Prostate gland (tissue), 2 donors: ENCODE results near the gene MECR.

ENCODE experiments used
- POLR2A ChIP-seq: fragments of 450-650 bp; IDR thresholded peaks from one replicate; pipeline ENCODE4 v1.6.1; 2016; ENCODE audit warnings: antibody characterized with exemption, mild to moderate bottlenecking
- POLR2AphosphoS5 ChIP-seq: sonication (generic); formaldehyde crosslinking; IDR thresholded peaks from one replicate; pipeline ENCODE4 v1.6.1; 2017; ENCODE audit warnings: antibody characterized with exemption
- TF ChIP-seq, protein P1 (sequence below), 4 experiments: fragments of 200-600 bp in 2 of 4; fragments of 450-650 bp in 2 of 4; sonication (generic) in 2 of 4; IDR thresholded peaks; 1 replicate in 3 of 4; 2 replicates in 1 of 4; pipeline ENCODE4 v1.5.1; 2016 to 2019; ENCODE audit warnings: antibody characterized with exemption in 4 of 4, mild to moderate bottlenecking in 2 of 4, moderate library complexity in 2 of 4

DNA sequence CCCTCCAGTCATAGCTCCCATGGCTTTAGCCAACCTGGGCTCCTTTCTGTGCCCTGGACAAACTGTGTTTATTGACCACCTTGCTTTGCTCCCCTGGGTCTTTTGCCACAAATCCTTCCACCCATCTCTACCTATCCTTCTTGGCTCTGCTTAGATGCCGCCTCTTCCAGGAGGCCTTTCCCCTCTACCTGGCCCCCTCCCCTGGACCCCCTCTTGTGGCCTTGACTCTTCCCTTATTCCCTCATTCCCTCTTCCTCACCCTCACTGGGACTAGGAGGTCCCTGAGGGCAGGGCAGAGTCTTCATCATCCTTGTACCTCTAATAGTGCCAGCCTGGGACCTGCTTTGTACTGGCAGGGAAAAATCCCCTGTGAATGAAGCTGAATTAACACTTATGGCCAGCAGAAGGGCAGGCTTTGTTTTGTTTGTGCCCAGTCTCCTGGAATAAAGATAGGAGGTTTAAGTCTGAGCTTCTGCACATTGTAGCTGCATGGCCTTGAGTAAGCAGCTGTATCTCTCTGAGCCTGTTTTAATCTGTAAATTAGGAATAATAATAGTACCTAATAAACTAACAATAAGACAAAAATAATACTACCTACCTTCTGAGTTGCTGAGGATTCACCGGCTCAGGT, 19.3 kb upstream of the MECR start:
- TF ChIP-seq POLR2A (no peak), POLR2AphosphoS5 (no peak)
- TF ChIP-seq, protein P1, sequence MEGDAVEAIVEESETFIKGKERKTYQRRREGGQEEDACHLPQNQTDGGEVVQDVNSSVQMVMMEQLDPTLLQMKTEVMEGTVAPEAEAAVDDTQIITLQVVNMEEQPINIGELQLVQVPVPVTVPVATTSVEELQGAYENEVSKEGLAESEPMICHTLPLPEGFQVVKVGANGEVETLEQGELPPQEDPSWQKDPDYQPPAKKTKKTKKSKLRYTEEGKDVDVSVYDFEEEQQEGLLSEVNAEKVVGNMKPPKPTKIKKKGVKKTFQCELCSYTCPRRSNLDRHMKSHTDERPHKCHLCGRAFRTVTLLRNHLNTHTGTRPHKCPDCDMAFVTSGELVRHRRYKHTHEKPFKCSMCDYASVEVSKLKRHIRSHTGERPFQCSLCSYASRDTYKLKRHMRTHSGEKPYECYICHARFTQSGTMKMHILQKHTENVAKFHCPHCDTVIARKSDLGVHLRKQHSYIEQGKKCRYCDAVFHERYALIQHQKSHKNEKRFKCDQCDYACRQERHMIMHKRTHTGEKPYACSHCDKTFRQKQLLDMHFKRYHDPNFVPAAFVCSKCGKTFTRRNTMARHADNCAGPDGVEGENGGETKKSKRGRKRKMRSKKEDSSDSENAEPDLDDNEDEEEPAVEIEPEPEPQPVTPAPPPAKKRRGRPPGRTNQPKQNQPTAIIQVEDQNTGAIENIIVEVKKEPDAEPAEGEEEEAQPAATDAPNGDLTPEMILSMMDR (IDR thresholded peaks at IDR 0.05): no peak
